HEK293 (cell line): ENCODE measurements around the gene SRD5A3.
"Not testable (repeated sequence)": the region's sequence is repeated elsewhere in the genome, so short reads cannot be mapped to it uniquely, and the experiment has no call there.

ENCODE experiments used
- CTCF ChIA-PET: fragments of 350-600 bp; formaldehyde crosslinking; extraction: SDS; loops from one replicate; lab custom pipeline; 2021; ENCODE audit warnings: antibody characterized with exemption; lab: Yijun Ruan, JAX
- POLR2A ChIA-PET: fragments of 300-600 bp; formaldehyde crosslinking; extraction: SDS; loops from one replicate; lab custom pipeline; 2020; ENCODE audit warnings: antibody characterized with exemption, inconsistent platforms; lab: Yijun Ruan, JAX
- H3K27ac ChIP-seq: fragments of 200-500 bp; sonication (Bioruptor generic); 2 replicates; pipeline ENCODE4 v1.5.1; 2014; ENCODE audit warnings: low read depth, low read length, control low read depth, inconsistent platforms; ENCODE audit errors: extremely low read depth
- H3K36me3 ChIP-seq, 2 experiments: fragments of 200-500 bp in 1 of 2; sonication (Bioruptor generic) in 1 of 2; 1 replicate in 1 of 2; 2 replicates in 1 of 2; pipeline ENCODE4 v1.5.1; 2014 to 2017; ENCODE audit warnings: inconsistent platforms in 2 of 2, low read length in 2 of 2; ENCODE audit not compliant: control insufficient read depth in 2 of 2, insufficient read depth in 1 of 2
- H3K4me1 ChIP-seq: fragments of 200-500 bp; sonication (Bioruptor generic); 2 replicates; pipeline ENCODE4 v1.5.1; 2014; ENCODE audit warnings: mild to moderate bottlenecking, low read length, inconsistent platforms; ENCODE audit not compliant: control insufficient read depth, insufficient read depth
- H3K4me3 ChIP-seq: 2 replicates; pipeline ENCODE4 v1.5.1; 2011; ENCODE audit warnings: low read depth, mild to moderate bottlenecking, control low read depth, low read length, moderate library complexity
- H3K9me3 ChIP-seq: fragments of 200-500 bp; sonication (Bioruptor generic); 2 replicates; pipeline ENCODE4 v1.5.1; 2014; ENCODE audit warnings: low read depth, low read length, inconsistent platforms; ENCODE audit not compliant: control insufficient read depth, insufficient read depth
- BCL11A ChIP-seq: fragments of 450-650 bp; formaldehyde crosslinking; IDR thresholded peaks from 2 replicates; pipeline ENCODE4 v1.5.1; 2016; ENCODE audit warnings: low read depth, missing biosample characterization, missing genetic modification characterization
- EGR2 ChIP-seq: fragments of 450-650 bp; formaldehyde crosslinking; IDR thresholded peaks from 2 replicates; pipeline ENCODE4 v1.5.1; 2016; ENCODE audit warnings: low read depth, missing biosample characterization, missing genetic modification characterization
- KLF7 ChIP-seq: fragments of 450-650 bp; formaldehyde crosslinking; IDR thresholded peaks from 2 replicates; pipeline ENCODE4 v1.5.1; 2016; ENCODE audit warnings: missing biosample characterization, missing genetic modification characterization, borderline replicate concordance
- SCRT1 ChIP-seq: fragments of 450-650 bp; formaldehyde crosslinking; IDR thresholded peaks from 2 replicates; pipeline ENCODE4 v1.5.1; 2016; ENCODE audit warnings: missing biosample characterization, missing genetic modification characterization, borderline replicate concordance
- SP3 ChIP-seq: fragments of 450-650 bp; formaldehyde crosslinking; IDR thresholded peaks from 2 replicates; pipeline ENCODE4 v1.5.1; 2016; ENCODE audit warnings: missing biosample characterization, missing genetic modification characterization
- ZFHX2 ChIP-seq: fragments of 450-650 bp; formaldehyde crosslinking; conservative IDR thresholded peaks from 2 replicates; pipeline ENCODE4 v1.5.1; 2016; ENCODE audit warnings: missing biosample characterization, missing genetic modification characterization
- ZFP3 ChIP-seq: fragments of 450-650 bp; formaldehyde crosslinking; IDR thresholded peaks from 2 replicates; pipeline ENCODE4 v1.5.1; 2016; ENCODE audit warnings: low read depth, missing biosample characterization, missing genetic modification characterization
- ZFP37 ChIP-seq: fragments of 450-650 bp; formaldehyde crosslinking; IDR thresholded peaks from 2 replicates; pipeline ENCODE4 v1.5.1; 2016; ENCODE audit warnings: missing biosample characterization, missing genetic modification characterization
- ZNF132 ChIP-seq: fragments of 450-650 bp; formaldehyde crosslinking; IDR thresholded peaks from 2 replicates; pipeline ENCODE4 v1.5.1; 2017; ENCODE audit warnings: missing biosample characterization, missing genetic modification characterization, borderline replicate concordance
- ZNF2 ChIP-seq: fragments of 450-650 bp; formaldehyde crosslinking; IDR thresholded peaks from 2 replicates; pipeline ENCODE4 v1.5.1; 2016; ENCODE audit warnings: missing biosample characterization, missing genetic modification characterization
- ZNF211 ChIP-seq: fragments of 450-650 bp; formaldehyde crosslinking; IDR thresholded peaks from 2 replicates; pipeline ENCODE4 v1.5.1; 2016; ENCODE audit warnings: low read depth, missing biosample characterization, missing genetic modification characterization
- ZNF24 ChIP-seq: fragments of 450-650 bp; formaldehyde crosslinking; IDR thresholded peaks from 2 replicates; pipeline ENCODE4 v1.5.1; 2016; ENCODE audit warnings: missing biosample characterization, missing genetic modification characterization
- ZNF366 ChIP-seq: fragments of 450-650 bp; formaldehyde crosslinking; conservative IDR thresholded peaks from 2 replicates; pipeline ENCODE4 v1.5.1; 2016; ENCODE audit warnings: missing biosample characterization, missing genetic modification characterization
- ZNF514 ChIP-seq: fragments of 450-650 bp; formaldehyde crosslinking; IDR thresholded peaks from 2 replicates; pipeline ENCODE4 v1.5.1; 2016; ENCODE audit warnings: missing biosample characterization, missing genetic modification characterization
- ZNF530 ChIP-seq: fragments of 450-650 bp; formaldehyde crosslinking; IDR thresholded peaks from 2 replicates; pipeline ENCODE4 v1.5.1; 2016; ENCODE audit warnings: low read depth, missing biosample characterization, missing genetic modification characterization
- ZNF555 ChIP-seq: fragments of 450-650 bp; formaldehyde crosslinking; conservative IDR thresholded peaks from 2 replicates; pipeline ENCODE4 v1.5.1; 2017; ENCODE audit warnings: missing biosample characterization, mild to moderate bottlenecking, missing genetic modification characterization, inconsistent platforms
- ZNF560 ChIP-seq: fragments of 450-650 bp; formaldehyde crosslinking; IDR thresholded peaks from 2 replicates; pipeline ENCODE4 v1.5.1; 2017; ENCODE audit warnings: missing biosample characterization, missing genetic modification characterization, borderline replicate concordance
- ZNF660 ChIP-seq: fragments of 450-650 bp; IDR thresholded peaks from 2 replicates; pipeline ENCODE4 v1.5.1; 2018; ENCODE audit warnings: missing biosample characterization, mild to moderate bottlenecking, missing genetic modification characterization
- ZNF791 ChIP-seq: fragments of 450-650 bp; formaldehyde crosslinking; IDR thresholded peaks from 2 replicates; pipeline ENCODE4 v1.5.1; 2016; ENCODE audit warnings: missing biosample characterization, missing genetic modification characterization
- ZNF830 ChIP-seq: fragments of 450-650 bp; IDR thresholded peaks from 2 replicates; pipeline ENCODE4 v1.5.0; 2018; ENCODE audit warnings: missing biosample characterization, missing genetic modification characterization, low read depth, mild to moderate bottlenecking, moderate library complexity
- TF ChIP-seq, protein P1 (sequence below): fragments of 450-650 bp; formaldehyde crosslinking; IDR thresholded peaks from 2 replicates; pipeline ENCODE4 v1.5.1; 2017; ENCODE audit warnings: missing biosample characterization, missing genetic modification characterization
- TF ChIP-seq, protein P2 (sequence below): fragments of 450-650 bp; formaldehyde crosslinking; IDR thresholded peaks from 2 replicates; pipeline ENCODE4 v1.5.1; 2016; ENCODE audit warnings: missing biosample characterization, missing genetic modification characterization
- TF ChIP-seq, protein P3 (sequence below): fragments of 450-650 bp; formaldehyde crosslinking; IDR thresholded peaks from 2 replicates; pipeline ENCODE4 v1.5.1; 2017; ENCODE audit warnings: missing biosample characterization, missing genetic modification characterization

Gene SRD5A3

DNA sequence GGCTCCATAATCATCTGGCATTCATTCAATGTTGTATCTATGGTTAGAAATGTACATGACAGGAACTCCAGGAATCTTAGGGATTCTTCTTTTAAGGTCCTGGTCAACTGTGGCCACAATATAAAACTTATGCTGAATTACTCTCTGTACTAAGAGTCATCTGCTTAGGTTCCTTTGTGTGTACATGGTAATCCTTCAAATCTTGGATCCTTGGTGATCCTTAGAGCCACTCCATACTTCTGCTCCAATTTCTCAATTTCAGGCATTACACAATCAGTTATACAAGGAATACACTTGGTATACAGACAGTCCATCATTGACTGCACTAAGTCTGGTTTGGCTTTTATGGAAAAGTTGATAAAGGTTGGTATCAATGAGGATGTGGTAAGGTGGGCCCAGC lies 5.8 kb downstream of the SRD5A3 start:
- TF ChIP-seq ZFP37 (tag by site-specific recombination) = no peak
- TF ChIP-seq, all 188 proteins: peak for 0
- ChIA-PET CTCF (no interaction called here), POLR2A (no interaction called here)
- peaks cover 0 to 16% of the 10 kb centered on the region in 2 experiments; a peak in 1 of 3 replicates for H3K36me3 ChIP-seq
- H3K27ac ChIP-seq = no peak overlapping the region
- no peaks in the 10 kb centered on the region for H3K9me3 ChIP-seq
- no peak overlapping the region for H3K4me3 ChIP-seq
- no peaks in the 10 kb centered on the region for H3K4me1 ChIP-seq

DNA sequence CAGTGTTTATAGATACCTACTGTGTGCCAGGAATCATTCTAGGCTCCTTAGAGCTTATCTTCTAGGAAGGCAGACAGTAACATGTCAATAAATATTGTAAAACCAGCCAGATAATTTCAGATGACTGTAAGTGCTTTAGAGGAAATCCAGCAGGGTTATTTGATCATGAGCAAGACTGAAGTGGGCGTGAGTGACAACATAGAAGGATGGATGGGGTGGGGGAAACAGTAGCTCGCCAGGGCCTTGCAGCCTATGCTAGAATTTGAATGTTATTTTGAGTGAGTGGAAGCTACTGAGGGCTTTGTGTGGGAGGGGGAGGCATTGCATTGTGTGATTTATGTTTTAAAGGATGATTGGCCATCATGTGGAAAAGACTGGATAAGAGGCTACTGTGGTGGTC lies 6.7 kb downstream of the SRD5A3 start:
- peaks cover 0 to 16% of the 10 kb centered on the region in 2 experiments; a peak in 1 of 3 replicates for H3K36me3 ChIP-seq

DNA sequence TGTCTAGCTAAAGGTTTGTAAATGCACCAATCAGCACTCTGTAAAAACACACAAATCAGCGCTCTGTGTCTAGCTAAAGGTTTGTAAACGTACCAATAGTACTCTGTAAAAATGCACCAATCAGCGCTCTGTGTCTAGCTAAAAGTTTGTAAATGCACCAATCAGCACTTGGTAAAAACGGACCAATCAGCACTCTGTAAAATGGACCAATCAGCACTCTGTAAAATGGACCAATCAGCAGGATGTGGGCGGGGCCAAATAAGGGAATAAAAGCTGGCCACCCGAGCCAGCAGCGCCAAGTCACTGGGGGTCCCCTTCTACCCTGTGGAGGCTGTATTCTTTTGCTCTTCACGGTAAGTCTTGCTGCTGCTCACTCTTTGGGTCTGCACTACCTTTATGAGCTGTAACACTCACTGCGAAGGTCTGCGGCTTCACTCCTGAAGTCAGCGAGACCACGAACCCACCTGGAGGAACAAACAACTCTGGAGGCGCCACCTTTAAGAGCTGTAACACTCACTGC lies 7.2 kb downstream of the SRD5A3 start:
- H3K27ac ChIP-seq, H3K4me3 ChIP-seq, H3K9me3 ChIP-seq, POLR2A ChIA-PET, H3K4me1 ChIP-seq: not testable (repeated sequence)
- H3K36me3 ChIP-seq = peaks cover 0 to 16% of the 10 kb centered on the region in 2 experiments; a peak in 1 of 3 replicates
- CTCF ChIA-PET = interaction anchor here (0.6 to 1.1 kb wide), 3 partner anchors 34 to 382 kb away, joined by 3 read pairs; no protein-coding TSS in a partner anchor

More for the DNA sequence above, 6.7 kb downstream of the SRD5A3 start:
- ChIA-PET POLR2A (no interaction called here), CTCF (interaction anchor here (0.6 to 1.1 kb wide), 2 partner anchors 35 to 197 kb away, joined by 3 read pairs; no protein-coding TSS in a partner anchor)
- no peak overlapping the region for H3K4me3 ChIP-seq
- H3K27ac ChIP-seq = no peak overlapping the region
- H3K4me1 ChIP-seq = no peaks in the 10 kb centered on the region
- TF ChIP-seq ZFP3 (tag by site-specific recombination) (no peak), ZNF366 (tag by site-specific recombination) (no peak), ZNF830 (tag by site-specific recombination) (no peak), ZNF24 (tag by site-specific recombination) (no peak), ZNF2 (tag by site-specific recombination) (no peak), EGR2 (tag by site-specific recombination) (peak; percentile 33; the same call in 1 of the 2 replicates), ZNF132 (tag by site-specific recombination) (no peak), BCL11A (tag by site-specific recombination) (no peak), ZFHX2 (tag by site-specific recombination) (peak; percentile 25; the same call in 1 of the 2 replicates)
- TF ChIP-seq, protein P1, sequence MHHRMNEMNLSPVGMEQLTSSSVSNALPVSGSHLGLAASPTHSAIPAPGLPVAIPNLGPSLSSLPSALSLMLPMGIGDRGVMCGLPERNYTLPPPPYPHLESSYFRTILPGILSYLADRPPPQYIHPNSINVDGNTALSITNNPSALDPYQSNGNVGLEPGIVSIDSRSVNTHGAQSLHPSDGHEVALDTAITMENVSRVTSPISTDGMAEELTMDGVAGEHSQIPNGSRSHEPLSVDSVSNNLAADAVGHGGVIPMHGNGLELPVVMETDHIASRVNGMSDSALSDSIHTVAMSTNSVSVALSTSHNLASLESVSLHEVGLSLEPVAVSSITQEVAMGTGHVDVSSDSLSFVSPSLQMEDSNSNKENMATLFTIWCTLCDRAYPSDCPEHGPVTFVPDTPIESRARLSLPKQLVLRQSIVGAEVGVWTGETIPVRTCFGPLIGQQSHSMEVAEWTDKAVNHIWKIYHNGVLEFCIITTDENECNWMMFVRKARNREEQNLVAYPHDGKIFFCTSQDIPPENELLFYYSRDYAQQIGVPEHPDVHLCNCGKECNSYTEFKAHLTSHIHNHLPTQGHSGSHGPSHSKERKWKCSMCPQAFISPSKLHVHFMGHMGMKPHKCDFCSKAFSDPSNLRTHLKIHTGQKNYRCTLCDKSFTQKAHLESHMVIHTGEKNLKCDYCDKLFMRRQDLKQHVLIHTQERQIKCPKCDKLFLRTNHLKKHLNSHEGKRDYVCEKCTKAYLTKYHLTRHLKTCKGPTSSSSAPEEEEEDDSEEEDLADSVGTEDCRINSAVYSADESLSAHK (tag by site-specific recombination) = no peak
- TF ChIP-seq, all 188 proteins: peak for 2
- no peaks in the 10 kb centered on the region for H3K9me3 ChIP-seq

DNA sequence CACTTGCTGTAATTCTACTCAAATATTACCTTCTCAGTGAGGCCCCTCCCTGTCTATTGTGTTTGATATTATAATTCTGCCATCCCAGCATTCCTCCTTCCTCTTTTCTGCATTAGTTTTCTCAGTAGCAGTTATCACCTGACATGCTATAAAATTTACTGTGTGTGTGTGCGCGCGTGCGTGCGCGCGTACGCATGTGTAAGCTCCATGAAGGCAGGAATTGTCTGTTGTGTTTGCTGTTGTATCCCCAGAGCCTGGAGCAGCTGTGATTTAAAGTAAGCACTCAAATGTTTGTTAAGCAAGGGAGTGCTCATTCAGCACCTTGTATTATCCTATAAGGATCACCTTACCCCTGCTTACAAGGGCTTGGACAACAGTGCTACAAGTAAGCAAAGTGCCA lies 8.6 kb downstream of the SRD5A3 start:
- H3K9me3 ChIP-seq = no peaks in the 10 kb centered on the region
- no peaks in the 10 kb centered on the region for H3K4me1 ChIP-seq
- peaks cover 0 to 16% of the 10 kb centered on the region in 2 experiments; a peak in 1 of 3 replicates for H3K36me3 ChIP-seq
- ChIA-PET CTCF (interaction anchor here (0.6 kb wide), 1 partner anchor 195 kb away, joined by 3 read pairs; no protein-coding TSS in a partner anchor), POLR2A (no interaction called here)
- H3K27ac ChIP-seq = no peak overlapping the region
- H3K4me3 ChIP-seq = no peak overlapping the region
- no peak for TF ChIP-seq SP3
- no peak for TF ChIP-seq SCRT1 (tag by site-specific recombination)
- no peak for TF ChIP-seq ZNF791 (tag by site-specific recombination)
- TF ChIP-seq ZNF211 (tag by site-specific recombination) = no peak
- TF ChIP-seq, protein P2, sequence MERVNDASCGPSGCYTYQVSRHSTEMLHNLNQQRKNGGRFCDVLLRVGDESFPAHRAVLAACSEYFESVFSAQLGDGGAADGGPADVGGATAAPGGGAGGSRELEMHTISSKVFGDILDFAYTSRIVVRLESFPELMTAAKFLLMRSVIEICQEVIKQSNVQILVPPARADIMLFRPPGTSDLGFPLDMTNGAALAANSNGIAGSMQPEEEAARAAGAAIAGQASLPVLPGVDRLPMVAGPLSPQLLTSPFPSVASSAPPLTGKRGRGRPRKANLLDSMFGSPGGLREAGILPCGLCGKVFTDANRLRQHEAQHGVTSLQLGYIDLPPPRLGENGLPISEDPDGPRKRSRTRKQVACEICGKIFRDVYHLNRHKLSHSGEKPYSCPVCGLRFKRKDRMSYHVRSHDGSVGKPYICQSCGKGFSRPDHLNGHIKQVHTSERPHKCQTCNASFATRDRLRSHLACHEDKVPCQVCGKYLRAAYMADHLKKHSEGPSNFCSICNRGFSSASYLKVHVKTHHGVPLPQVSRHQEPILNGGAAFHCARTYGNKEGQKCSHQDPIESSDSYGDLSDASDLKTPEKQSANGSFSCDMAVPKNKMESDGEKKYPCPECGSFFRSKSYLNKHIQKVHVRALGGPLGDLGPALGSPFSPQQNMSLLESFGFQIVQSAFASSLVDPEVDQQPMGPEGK = no peak
- TF ChIP-seq ZNF530 (tag by site-specific recombination) = no peak
- TF ChIP-seq ZNF514 (tag by site-specific recombination) = no peak
- TF ChIP-seq ZNF660 = no peak
- no peak for TF ChIP-seq ZNF560
- TF ChIP-seq, protein P3, sequence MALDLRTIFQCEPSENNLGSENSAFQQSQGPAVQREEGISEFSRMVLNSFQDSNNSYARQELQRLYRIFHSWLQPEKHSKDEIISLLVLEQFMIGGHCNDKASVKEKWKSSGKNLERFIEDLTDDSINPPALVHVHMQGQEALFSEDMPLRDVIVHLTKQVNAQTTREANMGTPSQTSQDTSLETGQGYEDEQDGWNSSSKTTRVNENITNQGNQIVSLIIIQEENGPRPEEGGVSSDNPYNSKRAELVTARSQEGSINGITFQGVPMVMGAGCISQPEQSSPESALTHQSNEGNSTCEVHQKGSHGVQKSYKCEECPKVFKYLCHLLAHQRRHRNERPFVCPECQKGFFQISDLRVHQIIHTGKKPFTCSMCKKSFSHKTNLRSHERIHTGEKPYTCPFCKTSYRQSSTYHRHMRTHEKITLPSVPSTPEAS (tag by site-specific recombination) = no peak
- TF ChIP-seq KLF7 (tag by site-specific recombination) = no peak
- no peak for TF ChIP-seq ZNF555
